ENCODE data around the gene SPINT1.
A peak's percentile ranks its signal among the peaks of the same experiment; 100 is the strongest.

SPINT1 gene

GRCh38 chr15:40845036-40845435, 1.2 kb downstream of the SPINT1 start:
- H3K27ac ChIP-seq (ENCODE audit: extremely low read depth, low read depth, low read length) = no peak overlapping the region
- CTCF ChIA-PET = interaction anchor here (0.6 to 2.7 kb wide), 6 partner anchors 12 to 95 kb away, joined by 3 to 24 read pairs (median 3); partner anchors contain the start of gene VPS18
- peak; percentile 89; the same call in 1 of the 2 replicates for TF ChIP-seq ZNF362 (tag by site-specific recombination; IDR thresholded peaks at IDR 0.05)
- no peak for TF ChIP-seq ZNF626 (tag by site-specific recombination; IDR thresholded peaks at IDR 0.05)
- peak overlapping the region; percentile 44 for H3K4me3 ChIP-seq (ENCODE audit: low read depth, low read length)
- H3K4me1 ChIP-seq (ENCODE audit: control insufficient read depth, insufficient read depth, low read length) = peaks cover 3% of the 10 kb centered on the region; the same call in 1 of the 2 replicates
- H3K9me3 ChIP-seq (ENCODE audit: control insufficient read depth, insufficient read depth, low read depth, low read length) = no peaks in the 10 kb centered on the region
- POLR2A ChIA-PET = interaction anchor here (1.1 to 1.4 kb wide), 3 partner anchors 29 to 49 kb away, joined by 3 to 7 read pairs (median 5); partner anchors contain the start of genes DNAJC17, RHOV, VPS18 and ZFYVE19
- H3K36me3 ChIP-seq (ENCODE audit: control insufficient read depth in 2 of 2, insufficient read depth in 1 of 2, low read length in 2 of 2) = no peaks in the 10 kb centered on the region; a peak in 1 of 3 replicates

GRCh38 chr15:40845511-40846284, 1.9 kb downstream of the SPINT1 start:
- Histone ChIP-seq H3K4me3 (ENCODE audit: low read depth, low read length) (peak overlapping the region; percentile 1), H3K4me1 (ENCODE audit: control insufficient read depth, insufficient read depth, low read length) (peaks cover 3% of the 10 kb centered on the region; the same call in 1 of the 2 replicates), H3K36me3 (ENCODE audit: control insufficient read depth in 2 of 2, insufficient read depth in 1 of 2, low read length in 2 of 2) (peaks cover 0 to 4% of the 10 kb centered on the region in 2 experiments; a peak in 2 of 3 replicates), H3K27ac (ENCODE audit: extremely low read depth, low read depth, low read length) (no peak overlapping the region), H3K9me3 (ENCODE audit: control insufficient read depth, insufficient read depth, low read depth, low read length) (no peaks in the 10 kb centered on the region)
- TF ChIP-seq SP2 (tag by site-specific recombination; IDR thresholded peaks at IDR 0.05) = peak; percentile 9; the same call in 1 of the 2 replicates
- no peak for TF ChIP-seq ZNF843 (tag by site-specific recombination; IDR thresholded peaks at IDR 0.05)
- no peak for TF ChIP-seq GFI1B (tag by site-specific recombination; IDR thresholded peaks at IDR 0.05)
- TF ChIP-seq ZNF544 (tag by site-specific recombination; IDR thresholded peaks at IDR 0.05) = no peak
- 0 out of 2 replicates have a peak, but pooled peaks have one; percentile 33 for TF ChIP-seq PRDM1 (tag by site-specific recombination; IDR thresholded peaks at IDR 0.05)
- TF ChIP-seq ZNF366 (tag by site-specific recombination; conservative IDR thresholded peaks at IDR 0.05) = peak; percentile 24; the same call in 1 of the 2 replicates
- ChIA-PET POLR2A (interaction anchor here (0.6 to 1.4 kb wide), 3 partner anchors 28 to 351 kb away, joined by 3 to 5 read pairs (median 5); partner anchors contain the start of genes RHOV and VPS18), CTCF (interaction anchor here (0.6 to 5.2 kb wide), 4 partner anchors 12 to 49 kb away, joined by 3 to 63 read pairs (median 4); partner anchors contain the start of gene VPS18)

- CTCF ChIA-PET = interaction anchor here (0.6 to 5.2 kb wide), 6 partner anchors 11 to 56 kb away, joined by 3 to 63 read pairs (median 5); partner anchors contain the start of genes RHOV and VPS18
- TF ChIP-seq ZNF600 (tag by site-specific recombination; IDR thresholded peaks at IDR 0.05) = 0 out of 2 replicates have a peak, but pooled peaks have one; percentile 22
- TF ChIP-seq GLIS2 (tag by site-specific recombination; IDR thresholded peaks at IDR 0.05) = peak; percentile 5; the same call in 1 of the 2 replicates
- no peak for TF ChIP-seq ZNF114 (tag by site-specific recombination; IDR thresholded peaks at IDR 0.05)
- Histone ChIP-seq H3K27ac (ENCODE audit: extremely low read depth, low read depth, low read length) (no peak overlapping the region), H3K9me3 (ENCODE audit: control insufficient read depth, insufficient read depth, low read depth, low read length) (no peaks in the 10 kb centered on the region), H3K4me3 (ENCODE audit: low read depth, low read length) (no peak overlapping the region), H3K4me1 (ENCODE audit: control insufficient read depth, insufficient read depth, low read length) (peaks cover 3% of the 10 kb centered on the region; the same call in 1 of the 2 replicates), H3K36me3 (ENCODE audit: control insufficient read depth in 2 of 2, insufficient read depth in 1 of 2, low read length in 2 of 2) (peaks cover 0 to 6% of the 10 kb centered on the region in 2 experiments; a peak in 2 of 3 replicates)
- POLR2A ChIA-PET = interaction anchor here (0.7 to 1.8 kb wide), 6 partner anchors 12 to 82 kb away, joined by 3 to 7 read pairs (median 4); partner anchors contain the start of genes DLL4, RHOV and VPS18
These were observed 3.0 kb downstream of the SPINT1 start for GRCh38 chr15:40846841-40847222.

GRCh38 chr15:40847223-40847961, 3.5 kb downstream of the SPINT1 start:
- peaks cover 0 to 6% of the 10 kb centered on the region in 2 experiments; a peak in 2 of 3 replicates for H3K36me3 ChIP-seq (ENCODE audit: control insufficient read depth in 2 of 2, insufficient read depth in 1 of 2, low read length in 2 of 2)
- POLR2A ChIA-PET = interaction anchor here (0.7 to 1.8 kb wide), 6 partner anchors 11 to 81 kb away, joined by 3 to 7 read pairs (median 4); partner anchors contain the start of genes DLL4, RHOV and VPS18
- no peaks in the 10 kb centered on the region for H3K9me3 ChIP-seq (ENCODE audit: control insufficient read depth, insufficient read depth, low read depth, low read length)
- TF ChIP-seq PRDM10 (tag by site-specific recombination; IDR thresholded peaks at IDR 0.05) (peak; percentile 68; the same call in 1 of the 2 replicates), SP7 (tag by site-specific recombination; IDR thresholded peaks at IDR 0.05) (peak; percentile 60; the same call in 1 of the 2 replicates), YY1 (tag by site-specific recombination; IDR thresholded peaks at IDR 0.05) (no peak), ZNF785 (tag by site-specific recombination; IDR thresholded peaks at IDR 0.05) (no peak), ZNF398 (tag by site-specific recombination; IDR thresholded peaks at IDR 0.05) (peak; percentile 84), EGR2 (tag by site-specific recombination; IDR thresholded peaks at IDR 0.05; ENCODE audit: low read depth) (peak; percentile 71), ZNF366 (tag by site-specific recombination; conservative IDR thresholded peaks at IDR 0.05) (0 out of 2 replicates have a peak, but pooled peaks have one; percentile 31)

More at GRCh38 chr15:40847223-40847961, 3.5 kb downstream of the SPINT1 start:
- Histone ChIP-seq H3K27ac (ENCODE audit: extremely low read depth, low read depth, low read length) (no peak overlapping the region), H3K4me3 (ENCODE audit: low read depth, low read length) (no peak overlapping the region), H3K4me1 (ENCODE audit: control insufficient read depth, insufficient read depth, low read length) (peaks cover 3% of the 10 kb centered on the region; the same call in 1 of the 2 replicates)
- CTCF ChIA-PET = interaction anchor here (0.7 to 5.2 kb wide), 6 partner anchors 11 to 168 kb away, joined by 3 to 63 read pairs (median 5); partner anchors contain the start of genes RHOV and VPS18
